ENCODE data around the gene IL25.

The IL25 gene

GRCh38 chr14:23347406-23348296, 25.0 kb upstream of the IL25 start:
- peaks cover 46 to 58% of the 10 kb centered on the region in 2 donors for H3K27me3 Mint-ChIP-seq
- H3K36me3 Mint-ChIP-seq, result no peaks in the 10 kb centered on the region
- H3K27ac Mint-ChIP-seq, result no peak overlapping the region
- no peak for ATAC-seq (replicated peaks)
- peaks cover 0 to 3% of the 10 kb centered on the region in 2 donors for H3K9me3 Mint-ChIP-seq
- no peak for DNase-seq
- H3K4me3 Mint-ChIP-seq, result no peak overlapping the region
- no peaks in the 10 kb centered on the region for H3K4me1 Mint-ChIP-seq

GRCh38 chr14:23348297-23348655, 24.3 kb upstream of the IL25 start:
- Mint-ChIP-seq H3K27ac (no peak overlapping the region), H3K27me3 (peaks cover 52 to 65% of the 10 kb centered on the region in 2 donors), H3K36me3 (no peaks in the 10 kb centered on the region), H3K9me3 (peaks cover 0 to 3% of the 10 kb centered on the region in 2 donors), H3K4me1 (no peaks in the 10 kb centered on the region), H3K4me3 (no peak overlapping the region)
- DNase-seq (no peak), ATAC-seq (replicated peaks) (no peak)

GRCh38 chr14:23349156-23349845, 23.3 kb upstream of the IL25 start:
- H3K4me3 Mint-ChIP-seq, result no peak overlapping the region
- no peaks in the 10 kb centered on the region for H3K36me3 Mint-ChIP-seq
- peaks cover 0 to 3% of the 10 kb centered on the region in 2 donors for H3K9me3 Mint-ChIP-seq
- DNase-seq (no peak), ATAC-seq (replicated peaks) (no peak)
- no peak overlapping the region for H3K27ac Mint-ChIP-seq
- peaks cover 62 to 75% of the 10 kb centered on the region in 2 donors for H3K27me3 Mint-ChIP-seq
- H3K4me1 Mint-ChIP-seq, result no peaks in the 10 kb centered on the region

GRCh38 chr14:23351681-23352505, 20.7 kb upstream of the IL25 start:
- Mint-ChIP-seq H3K27ac (no peak overlapping the region), H3K27me3 (peaks cover 71 to 89% of the 10 kb centered on the region in 2 donors)
- ATAC-seq (replicated peaks), result peak; percentile 18 to 30

GRCh38 chr14:23352506-23353432, 19.8 kb upstream of the IL25 start, which contains the start of gene SLC22A17:
Gene SLC22A17, minus strand, starts transcription at chr14:23352887.
- no peaks in the 10 kb centered on the region for H3K4me1 Mint-ChIP-seq
- H3K27me3 Mint-ChIP-seq, result peaks cover 67 to 82% of the 10 kb centered on the region in 2 donors
- DNase-seq, result peak; percentile 18
- H3K4me3 Mint-ChIP-seq, result peak within 1 kb of the TSS; percentile 66 to 71
- peaks cover 0 to 3% of the 10 kb centered on the region in 2 donors for H3K9me3 Mint-ChIP-seq
- H3K27ac Mint-ChIP-seq, result no peak within 1 kb of the TSS
- H3K36me3 Mint-ChIP-seq, result no peaks in the 10 kb centered on the region
- peak; percentile 82 to 88 for ATAC-seq (replicated peaks)

More at GRCh38 chr14:23351681-23352505, 20.7 kb upstream of the IL25 start:
- peaks cover 0 to 3% of the 10 kb centered on the region in 2 donors for H3K9me3 Mint-ChIP-seq
- no peaks in the 10 kb centered on the region for H3K36me3 Mint-ChIP-seq
- H3K4me1 Mint-ChIP-seq, result no peaks in the 10 kb centered on the region
- peak overlapping the region; percentile 45 to 71 for H3K4me3 Mint-ChIP-seq
- DNase-seq, result no peak

- Mint-ChIP-seq H3K4me3 (peak overlapping the region in 1 of 2 donors; percentile 66), H3K27ac (no peak overlapping the region), H3K4me1 (no peaks in the 10 kb centered on the region), H3K27me3 (peaks cover 61 to 76% of the 10 kb centered on the region in 2 donors), H3K9me3 (peaks cover 0 to 3% of the 10 kb centered on the region in 2 donors), H3K36me3 (no peaks in the 10 kb centered on the region)
- ATAC-seq (replicated peaks) (no peak), DNase-seq (no peak)
Observed at GRCh38 chr14:23353433-23353780, 19.2 kb upstream of the IL25 start.

- Mint-ChIP-seq H3K36me3 (no peaks in the 10 kb centered on the region), H3K4me3 (no peak overlapping the region), H3K9me3 (peaks cover 0 to 3% of the 10 kb centered on the region in 2 donors), H3K4me1 (no peaks in the 10 kb centered on the region), H3K27ac (no peak overlapping the region), H3K27me3 (peaks cover 57 to 66% of the 10 kb centered on the region in 2 donors)
- DNase-seq, result no peak
- no peak for ATAC-seq (replicated peaks)
Observed at GRCh38 chr14:23354990-23355389, 17.6 kb upstream of the IL25 start.

GRCh38 chr14:23355871-23356435, 16.7 kb upstream of the IL25 start:
- H3K27ac Mint-ChIP-seq, result no peak overlapping the region
- ATAC-seq (replicated peaks) (no peak), DNase-seq (no peak)
- H3K27me3 Mint-ChIP-seq, result peaks cover 52 to 61% of the 10 kb centered on the region in 2 donors
- H3K9me3 Mint-ChIP-seq, result no peaks in the 10 kb centered on the region
- H3K4me3 Mint-ChIP-seq, result no peak overlapping the region
- no peaks in the 10 kb centered on the region for H3K4me1 Mint-ChIP-seq
- H3K36me3 Mint-ChIP-seq, result no peaks in the 10 kb centered on the region

- Mint-ChIP-seq H3K27me3 (peaks cover 49 to 54% of the 10 kb centered on the region in 2 donors), H3K4me3 (no peak overlapping the region), H3K27ac (no peak overlapping the region), H3K36me3 (no peaks in the 10 kb centered on the region), H3K9me3 (no peaks in the 10 kb centered on the region), H3K4me1 (no peaks in the 10 kb centered on the region)
- ATAC-seq (replicated peaks), result no peak
- no peak for DNase-seq
Observed at GRCh38 chr14:23356662-23357061, 15.9 kb upstream of the IL25 start.

- no peak for DNase-seq
- H3K4me1 Mint-ChIP-seq, result no peaks in the 10 kb centered on the region
- no peaks in the 10 kb centered on the region for H3K9me3 Mint-ChIP-seq
- H3K36me3 Mint-ChIP-seq, result no peaks in the 10 kb centered on the region
- peaks cover 49 to 53% of the 10 kb centered on the region in 2 donors for H3K27me3 Mint-ChIP-seq
- no peak overlapping the region for H3K4me3 Mint-ChIP-seq
- H3K27ac Mint-ChIP-seq, result no peak overlapping the region
- no peak for ATAC-seq (replicated peaks)
Observed at GRCh38 chr14:23357261-23357660, 15.3 kb upstream of the IL25 start.

GRCh38 chr14:23358042-23358441, 14.6 kb upstream of the IL25 start:
- H3K9me3 Mint-ChIP-seq, result no peaks in the 10 kb centered on the region

GRCh38 chr14:23358553-23359166, 13.9 kb upstream of the IL25 start:
- Mint-ChIP-seq H3K4me3 (no peak overlapping the region), H3K9me3 (no peaks in the 10 kb centered on the region), H3K27ac (no peak overlapping the region), H3K27me3 (peaks cover 40 to 53% of the 10 kb centered on the region in 2 donors), H3K36me3 (no peaks in the 10 kb centered on the region), H3K4me1 (no peaks in the 10 kb centered on the region)
- no peak for DNase-seq
- ATAC-seq (replicated peaks), result no peak

More at GRCh38 chr14:23358042-23358441, 14.6 kb upstream of the IL25 start:
- DNase-seq, result no peak
- ATAC-seq (replicated peaks), result peak in 1 of 2 donors; percentile 31
- H3K27me3 Mint-ChIP-seq, result peaks cover 46 to 53% of the 10 kb centered on the region in 2 donors
- H3K36me3 Mint-ChIP-seq, result no peaks in the 10 kb centered on the region
- no peak overlapping the region for H3K4me3 Mint-ChIP-seq
- H3K4me1 Mint-ChIP-seq, result no peaks in the 10 kb centered on the region
- H3K27ac Mint-ChIP-seq, result no peak overlapping the region
